Kidney epithelial cell (primary cell): Measurements from ENCODE around the gene UBE3D. TPM values are rescaled to one million over a fixed set of nuclear protein-coding genes. Genes with fewer than 3 reads are reported as not detected.
"Not testable (repeated sequence)": the region's sequence is repeated elsewhere in the genome, so short reads cannot be mapped to it uniquely, and the experiment has no call there.

Experiments
- DNase-seq: peaks from one replicate; pipeline ENCODE4 v3.0.0-alpha.2; 2010; ENCODE audit warnings: low read depth
- H3K27me3 ChIP-seq: 2 replicates; pipeline ENCODE4 v1.6.0; 2011; ENCODE audit warnings: low read length; ENCODE audit not compliant: control insufficient read depth, insufficient read depth
- H3K36me3 ChIP-seq: 2 replicates; pipeline ENCODE4 v1.5.1; 2011; ENCODE audit warnings: low read length; ENCODE audit not compliant: control insufficient read depth, insufficient read depth
- H3K4me3 ChIP-seq: 2 replicates; pipeline ENCODE4 v1.5.1; 2011; ENCODE audit warnings: low read depth, mild to moderate bottlenecking, control low read depth, low read length
- CTCF ChIP-seq: IDR thresholded peaks from 2 replicates; pipeline ENCODE4 v1.5.1; 2011; ENCODE audit warnings: mild to moderate bottlenecking, moderate library complexity, low read length, control low read depth, inconsistent platforms; ENCODE audit not compliant: insufficient read depth, poor library complexity, severe bottlenecking
- total RNA-seq: library from RNA; depleted of rRNA; stranded (reverse); fragments of >200 nt; gene quantifications from 2 replicates; pipeline ENCODE4 v1.2.3, GENCODE V29; 2015

Gene UBE3D
- total RNA-seq, 1 donor from 2014 or later = 11.6 TPM

DNA sequence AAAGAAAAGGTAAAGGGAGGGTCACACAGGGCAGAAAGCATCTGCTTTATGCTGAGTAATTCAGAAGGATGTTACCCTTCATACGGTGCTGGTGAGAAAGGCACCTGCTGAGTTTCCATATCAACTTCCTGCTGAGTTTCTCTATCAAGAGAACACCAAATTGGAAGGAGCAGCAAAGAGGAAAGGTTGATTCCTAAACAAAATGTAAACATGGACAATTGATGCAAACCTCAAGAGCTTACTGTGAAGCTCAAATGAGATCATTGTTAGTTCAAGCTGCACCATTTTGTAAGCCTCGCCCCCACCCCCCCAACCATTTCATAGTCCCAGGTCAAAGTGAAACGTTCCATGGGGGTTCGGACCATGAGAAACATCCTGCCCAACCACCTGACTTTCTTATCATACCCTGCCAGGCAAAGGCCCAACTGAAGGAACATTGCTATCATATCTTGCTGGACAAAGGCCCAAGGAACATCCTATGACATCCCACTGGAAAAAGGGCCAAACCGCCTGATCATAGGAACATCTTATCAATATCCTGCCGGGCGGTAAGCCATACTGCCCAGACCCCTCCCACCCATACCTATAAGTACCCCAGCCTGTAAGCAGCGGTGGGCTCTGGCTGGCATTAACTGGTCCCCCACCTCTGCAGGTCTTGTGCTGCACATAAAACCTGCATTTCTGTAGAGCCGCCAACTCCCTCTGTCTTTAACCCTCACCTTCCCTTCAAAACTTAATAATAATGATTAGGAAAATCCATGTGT lies 171.6 kb downstream of the UBE3D start:
- no peak overlapping the region for H3K4me3 ChIP-seq
- H3K36me3 ChIP-seq = no peaks in the 10 kb centered on the region
- DNase-seq = no peak
- TF ChIP-seq CTCF = no peak
- H3K27me3 ChIP-seq = no peaks in the 10 kb centered on the region

- H3K36me3 ChIP-seq, H3K4me3 ChIP-seq, DNase-seq, H3K27me3 ChIP-seq: not testable (repeated sequence)
Measured at GRCh38 chr6:82891503-82891902, 174.1 kb downstream of the UBE3D start.

DNA sequence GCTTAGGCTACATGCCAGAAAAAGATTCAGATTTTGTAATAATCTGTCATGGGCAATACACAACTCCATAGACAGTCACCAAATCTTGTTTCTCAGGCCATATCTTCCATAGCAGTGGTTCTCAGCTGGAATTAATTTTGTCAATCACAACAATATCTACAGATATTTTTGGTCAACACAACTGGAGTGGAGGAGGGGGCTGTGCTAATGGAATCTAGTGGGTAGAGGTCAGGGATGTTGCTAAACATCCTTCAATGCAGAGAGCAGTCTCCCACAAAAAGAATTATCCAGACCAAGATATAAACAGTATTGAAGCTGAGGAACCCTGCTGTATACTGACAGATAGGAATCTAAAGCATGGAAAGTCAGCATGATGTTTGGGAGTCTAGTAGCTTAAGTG lies 174.6 kb downstream of the UBE3D start:
- TF ChIP-seq CTCF = no peak
- Histone ChIP-seq H3K36me3 (no peaks in the 10 kb centered on the region), H3K4me3 (no peak overlapping the region), H3K27me3 (no peaks in the 10 kb centered on the region)
- DNase-seq = no peak

- Histone ChIP-seq H3K27me3 (no peaks in the 10 kb centered on the region), H3K4me3 (no peak overlapping the region), H3K36me3 (no peaks in the 10 kb centered on the region)
- no peak for DNase-seq
- TF ChIP-seq CTCF = no peak
Measured at GRCh38 chr6:82890240-82890639, 175.4 kb downstream of the UBE3D start.

- no peak for DNase-seq
- TF ChIP-seq CTCF = no peak
- no peaks in the 10 kb centered on the region for H3K27me3 ChIP-seq
- no peaks in the 10 kb centered on the region for H3K36me3 ChIP-seq
- no peak overlapping the region for H3K4me3 ChIP-seq
Measured at GRCh38 chr6:82889143-82889542, 176.5 kb downstream of the UBE3D start.

GRCh38 chr6:82882363-82883023 lies 183.1 kb downstream of the UBE3D start:
- TF ChIP-seq CTCF = no peak
- Histone ChIP-seq H3K4me3 (no peak overlapping the region), H3K27me3 (no peaks in the 10 kb centered on the region), H3K36me3 (no peaks in the 10 kb centered on the region)
- no peak for DNase-seq
